ENCODE data around the gene IGSF9.

- TF ChIP-seq POLR2A (IDR thresholded peaks at IDR 0.05) (no peak), CTCF (IDR thresholded peaks at IDR 0.05) (no peak)
These were observed 38.3 kb upstream of the IGSF9 start for GRCh38 chr1:159983681-159984080.

Measured in stomach (tissue), 4 donors.